Testis (tissue), 3 donors: ENCODE data around the gene MEGF8. TPM values are rescaled to one million over a fixed set of nuclear protein-coding genes. Genes with fewer than 3 reads are reported as not detected.

Experiments used
- DNase-seq: peaks from one replicate; pipeline ENCODE4 v3.0.0-alpha.2; 2019
- H3K27ac ChIP-seq, 2 donors: fragments of 200-600 bp; sonication (generic); one replicate each; pipeline ENCODE4 v1.5.1; 2019
- H3K27me3 ChIP-seq: fragments of 200-600 bp; sonication (generic); one replicate; pipeline ENCODE4 v1.5.1; 2019
- H3K36me3 ChIP-seq: fragments of 200-600 bp; sonication (generic); one replicate; pipeline ENCODE4 v1.5.1; 2017; ENCODE audit warnings: low read depth; ENCODE audit errors: missing control alignments
- H3K4me1 ChIP-seq: fragments of 200-600 bp; sonication (generic); one replicate; pipeline ENCODE4 v1.5.1; 2019
- H3K4me3 ChIP-seq, 2 donors: fragments of 200-600 bp; sonication (generic); one replicate each; pipeline ENCODE4 v1.5.1; 2017 to 2019
- H3K9me3 ChIP-seq: fragments of 200-600 bp; sonication (generic); one replicate; pipeline ENCODE4 v1.5.1; 2017
- CTCF ChIP-seq, 3 experiments: fragments of 450-650 bp in 2 of 3; fragments of 200-600 bp in 1 of 3; sonication (generic) in 1 of 3; IDR thresholded peaks; one replicate each; pipeline ENCODE4 v1.5.1; 2016 to 2019; ENCODE audit warnings: antibody characterized with exemption in 3 of 3, mild to moderate bottlenecking in 2 of 3, moderate library complexity in 1 of 3
- POLR2A ChIP-seq: fragments of 450-650 bp; IDR thresholded peaks from one replicate; pipeline ENCODE4 v1.6.1; 2017; ENCODE audit warnings: antibody characterized with exemption, mild to moderate bottlenecking, moderate library complexity
- WGBS, 2 donors: methylation state at CpG; one replicate each; pipeline ENCODE4 v1.1.5; 2018; 5-methylcytosine and 5-hydroxymethylcytosine counted together
- intact Hi-C: fragments of 100-400 bp; cut with DNase I; formaldehyde crosslinking; loops from one replicate; pipeline ENCODE4 v1.15.1; 2023; ENCODE audit warnings: low total_unique reads
- polyA plus RNA-seq: library from polyadenylated mRNA; stranded (reverse); fragments of 350-450 nt; fragmentation: Illumina TruSeq; extraction: RNeasy Lipid Tissue Mini Kit (QIAGEN cat#74804); gene quantifications from one replicate; pipeline ENCODE4 v1.2.3, GENCODE V29; 2014; ENCODE audit warnings: low read depth, low replicate concordance; ENCODE audit not compliant: insufficient read depth
- total RNA-seq, 2 donors: library from RNA; depleted of rRNA; stranded (reverse); fragments of >200 nt; gene quantifications; one replicate each; pipeline ENCODE4 v1.2.3, GENCODE V29; 2016

Gene MEGF8
- total and polyA plus RNA-seq, 3 donors from 2014 or later: 18.8 to 27.3 (median 26.9) TPM

DNA sequence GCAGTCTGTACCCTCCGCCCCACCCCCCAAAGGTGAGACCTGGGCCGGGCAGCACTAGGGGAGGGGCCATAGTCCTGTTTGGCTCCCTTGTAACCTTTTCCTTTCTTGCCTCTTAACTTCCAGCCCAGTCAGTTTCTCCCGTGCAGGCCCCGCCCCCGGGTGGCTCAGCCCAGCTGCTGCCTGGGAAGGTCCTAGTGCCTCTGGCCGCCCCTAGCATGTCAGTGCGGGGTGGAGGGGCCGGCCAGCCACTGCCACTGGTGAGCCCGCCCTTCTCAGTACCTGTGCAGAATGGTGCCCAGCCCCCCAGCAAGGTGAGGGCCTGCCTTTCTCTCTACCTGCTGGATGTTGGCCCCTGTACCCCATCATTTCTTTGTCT, 34.0 kb upstream of the MEGF8 start:
- 62 to 78% methylated on average over 9 of the region's 9 CpGs for WGBS, 2 donors
- intact Hi-C loops: loop anchor here (5.0 kb wide), 1 partner anchor 44 kb away; no protein-coding TSS in a partner anchor
- H3K4me3 ChIP-seq: no peak overlapping the region
- no peak for TF ChIP-seq CTCF (IDR thresholded peaks at IDR 0.05)
- TF ChIP-seq POLR2A: no peak
- H3K27me3 ChIP-seq: no peaks in the 10 kb centered on the region
- DNase-seq: no peak
- H3K36me3 ChIP-seq: no peaks in the 10 kb centered on the region
- no peaks in the 10 kb centered on the region for H3K9me3 ChIP-seq
- H3K27ac ChIP-seq: no peak overlapping the region
- peaks cover 6% of the 10 kb centered on the region for H3K4me1 ChIP-seq

DNA sequence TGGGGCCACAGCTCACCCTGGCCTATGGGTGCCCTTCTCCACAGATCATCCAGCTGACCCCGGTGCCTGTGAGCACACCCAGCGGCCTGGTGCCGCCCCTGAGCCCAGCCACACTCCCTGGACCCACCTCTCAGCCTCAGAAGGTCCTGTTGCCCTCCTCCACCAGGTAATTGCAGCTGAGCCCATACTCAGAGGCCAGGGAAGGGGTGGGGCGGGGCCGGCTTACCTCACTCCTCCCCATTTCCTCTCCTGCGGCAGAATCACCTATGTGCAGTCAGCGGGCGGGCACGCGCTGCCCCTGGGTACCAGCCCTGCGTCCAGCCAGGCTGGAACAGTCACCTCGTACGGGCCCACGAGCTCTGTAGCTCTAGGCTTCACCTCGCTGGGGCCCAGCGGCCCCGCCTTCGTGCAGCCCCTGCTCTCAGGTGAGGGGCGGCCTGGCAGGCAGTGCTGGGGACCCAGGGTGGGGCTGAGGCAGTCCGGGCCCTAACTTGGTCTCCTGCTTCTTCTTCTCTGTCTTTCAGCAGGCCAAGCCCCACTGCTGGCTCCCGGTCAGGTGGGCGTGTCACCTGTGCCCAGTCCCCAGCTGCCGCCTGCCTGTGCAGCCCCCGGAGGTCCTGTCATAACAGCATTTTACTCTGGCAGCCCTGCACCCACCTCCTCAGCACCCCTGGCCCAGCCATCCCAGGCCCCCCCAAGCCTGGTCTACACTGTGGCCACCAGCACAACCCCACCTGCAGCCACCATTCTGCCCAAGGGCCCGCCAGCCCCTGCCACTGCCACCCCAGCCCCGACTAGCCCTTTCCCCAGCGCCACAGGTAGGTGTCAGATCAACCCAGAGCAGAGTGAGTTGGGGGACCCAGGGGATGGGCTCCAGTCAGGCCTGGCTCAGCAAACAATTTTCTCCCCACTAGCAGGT, 33.1 kb upstream of the MEGF8 start:
- DNase-seq: no peak
- Histone ChIP-seq H3K4me3 (no peak overlapping the region), H3K27ac (no peak overlapping the region), H3K9me3 (no peaks in the 10 kb centered on the region), H3K27me3 (no peaks in the 10 kb centered on the region), H3K4me1 (no peaks in the 10 kb centered on the region), H3K36me3 (no peaks in the 10 kb centered on the region)
- TF ChIP-seq CTCF (IDR thresholded peaks at IDR 0.05) (no peak), POLR2A (no peak)
- intact Hi-C loops: loop anchor here (5.0 kb wide), 1 partner anchor 45 kb away; no protein-coding TSS in a partner anchor
- 88 to 92% methylated on average over 9 to 27 of the region's 27 CpGs for WGBS, 2 donors

DNA sequence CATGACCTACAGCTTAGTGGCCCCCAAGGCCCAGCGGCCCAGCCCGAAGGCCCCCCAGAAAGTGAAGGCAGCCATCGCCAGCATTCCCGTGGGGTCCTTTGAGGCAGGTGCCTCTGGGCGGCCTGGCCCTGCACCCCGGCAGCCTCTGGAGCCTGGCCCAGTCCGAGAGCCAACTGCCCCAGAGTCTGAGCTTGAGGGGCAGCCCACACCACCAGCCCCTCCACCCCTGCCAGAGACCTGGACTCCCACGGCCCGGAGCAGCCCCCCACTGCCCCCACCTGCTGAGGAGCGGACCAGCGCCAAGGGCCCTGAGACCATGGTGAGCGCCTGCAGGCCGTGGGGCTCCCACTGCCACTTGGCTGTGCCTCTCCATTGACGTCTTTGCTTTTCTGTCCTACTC, 32.5 kb upstream of the MEGF8 start:
- intact Hi-C loops: loop anchor here (5.0 kb wide), 1 partner anchor 46 kb away; no protein-coding TSS in a partner anchor
- TF ChIP-seq POLR2A: no peak
- TF ChIP-seq CTCF (IDR thresholded peaks at IDR 0.05): no peak
- H3K9me3 ChIP-seq: no peaks in the 10 kb centered on the region
- H3K36me3 ChIP-seq: no peaks in the 10 kb centered on the region
- no peaks in the 10 kb centered on the region for H3K27me3 ChIP-seq
- no peak for DNase-seq
- no peak overlapping the region for H3K4me3 ChIP-seq
- no peak overlapping the region for H3K27ac ChIP-seq
- H3K4me1 ChIP-seq: no peaks in the 10 kb centered on the region
- 80 to 86% methylated on average over 7 to 13 of the region's 14 CpGs for WGBS, 2 donors

GRCh38 chr19:42293540-42293939, 31.9 kb upstream of the MEGF8 start:
- DNase-seq: no peak
- 76 to 89% methylated on average over 13 to 17 of the region's 17 CpGs for WGBS, 2 donors
- Histone ChIP-seq H3K27ac (no peak overlapping the region), H3K36me3 (no peaks in the 10 kb centered on the region), H3K27me3 (no peaks in the 10 kb centered on the region), H3K4me1 (no peaks in the 10 kb centered on the region), H3K9me3 (no peaks in the 10 kb centered on the region), H3K4me3 (no peak overlapping the region)
- TF ChIP-seq POLR2A (no peak), CTCF (IDR thresholded peaks at IDR 0.05) (no peak)
- intact Hi-C loops: loop anchor here (5.0 kb wide), 1 partner anchor 46 kb away; no protein-coding TSS in a partner anchor
